Measurements from ENCODE around the gene TRPC4. TPM values are rescaled to one million over a fixed set of nuclear protein-coding genes. Genes with fewer than 3 reads are reported as not detected.

Gene TRPC4
- total RNA-seq, 1 donor from 2014 or later: not detected

- Mint-ChIP-seq H3K4me1 (ENCODE audit: low read depth, unreplicated experiment) (no peaks in the 10 kb centered on the region), H3K27ac (ENCODE audit: unreplicated experiment) (no peak overlapping the region), H3K9me3 (ENCODE audit: unreplicated experiment) (no peaks in the 10 kb centered on the region), H3K4me3 (ENCODE audit: unreplicated experiment) (no peak overlapping the region), H3K27me3 (ENCODE audit: unreplicated experiment) (no peaks in the 10 kb centered on the region), H3K36me3 (ENCODE audit: unreplicated experiment) (no peaks in the 10 kb centered on the region)
- TF ChIP-seq CTCF (IDR thresholded peaks at IDR 0.05; ENCODE audit: partially characterized antibody, unreplicated experiment): no peak
- DNase-seq: no peak
These were observed 20.2 kb upstream of the TRPC4 start for GRCh38 chr13:37889820-37890219.

- Mint-ChIP-seq H3K4me1 (ENCODE audit: low read depth, unreplicated experiment) (no peaks in the 10 kb centered on the region), H3K27ac (ENCODE audit: unreplicated experiment) (no peak overlapping the region), H3K27me3 (ENCODE audit: unreplicated experiment) (no peaks in the 10 kb centered on the region), H3K36me3 (ENCODE audit: unreplicated experiment) (no peaks in the 10 kb centered on the region), H3K4me3 (ENCODE audit: unreplicated experiment) (no peak overlapping the region), H3K9me3 (ENCODE audit: unreplicated experiment) (no peaks in the 10 kb centered on the region)
- no peak for TF ChIP-seq CTCF (IDR thresholded peaks at IDR 0.05; ENCODE audit: partially characterized antibody, unreplicated experiment)
- DNase-seq: no peak
These were observed 19.5 kb upstream of the TRPC4 start for GRCh38 chr13:37889102-37889501.

GRCh38 chr13:37886879-37887278 lies 17.3 kb upstream of the TRPC4 start:
- no peak for DNase-seq
- H3K36me3 Mint-ChIP-seq (ENCODE audit: unreplicated experiment): no peaks in the 10 kb centered on the region
- H3K27me3 Mint-ChIP-seq (ENCODE audit: unreplicated experiment): no peaks in the 10 kb centered on the region
- no peaks in the 10 kb centered on the region for H3K9me3 Mint-ChIP-seq (ENCODE audit: unreplicated experiment)
- no peak overlapping the region for H3K4me3 Mint-ChIP-seq (ENCODE audit: unreplicated experiment)
- no peak overlapping the region for H3K27ac Mint-ChIP-seq (ENCODE audit: unreplicated experiment)
- H3K4me1 Mint-ChIP-seq (ENCODE audit: low read depth, unreplicated experiment): no peaks in the 10 kb centered on the region
- no peak for TF ChIP-seq CTCF (IDR thresholded peaks at IDR 0.05; ENCODE audit: partially characterized antibody, unreplicated experiment)

- no peaks in the 10 kb centered on the region for H3K9me3 Mint-ChIP-seq (ENCODE audit: unreplicated experiment)
- no peak overlapping the region for H3K4me3 Mint-ChIP-seq (ENCODE audit: unreplicated experiment)
- no peak overlapping the region for H3K27ac Mint-ChIP-seq (ENCODE audit: unreplicated experiment)
- no peak for DNase-seq
- H3K27me3 Mint-ChIP-seq (ENCODE audit: unreplicated experiment): no peaks in the 10 kb centered on the region
- no peak for TF ChIP-seq CTCF (IDR thresholded peaks at IDR 0.05; ENCODE audit: partially characterized antibody, unreplicated experiment)
- H3K4me1 Mint-ChIP-seq (ENCODE audit: low read depth, unreplicated experiment): no peaks in the 10 kb centered on the region
- no peaks in the 10 kb centered on the region for H3K36me3 Mint-ChIP-seq (ENCODE audit: unreplicated experiment)
These were observed 15.1 kb upstream of the TRPC4 start for GRCh38 chr13:37884674-37885073.

GRCh38 chr13:37884026-37884425 lies 14.5 kb upstream of the TRPC4 start:
- H3K4me3 Mint-ChIP-seq (ENCODE audit: unreplicated experiment): no peak overlapping the region
- no peak for DNase-seq
- no peak for TF ChIP-seq CTCF (IDR thresholded peaks at IDR 0.05; ENCODE audit: partially characterized antibody, unreplicated experiment)
- H3K27ac Mint-ChIP-seq (ENCODE audit: unreplicated experiment): no peak overlapping the region
- H3K9me3 Mint-ChIP-seq (ENCODE audit: unreplicated experiment): no peaks in the 10 kb centered on the region
- no peaks in the 10 kb centered on the region for H3K4me1 Mint-ChIP-seq (ENCODE audit: low read depth, unreplicated experiment)
- no peaks in the 10 kb centered on the region for H3K27me3 Mint-ChIP-seq (ENCODE audit: unreplicated experiment)
- no peaks in the 10 kb centered on the region for H3K36me3 Mint-ChIP-seq (ENCODE audit: unreplicated experiment)
